ENCODE data around the gene STK32C.

GRCh38 chr10:132302421-132303310 is 5.1 kb downstream of the STK32C start:
- TF ChIP-seq RARB (CRISPR knock-in tag; IDR thresholded peaks at IDR 0.05) = no peak
- TF ChIP-seq CSDC2 (CRISPR knock-in tag; IDR thresholded peaks at IDR 0.05) = no peak
- TF ChIP-seq PATZ1 (CRISPR knock-in tag; IDR thresholded peaks at IDR 0.05; ENCODE audit: borderline replicate concordance) = no peak
- TF ChIP-seq ZFP30 (CRISPR knock-in tag; IDR thresholded peaks at IDR 0.05) = no peak
- no peak for TF ChIP-seq BACH2 (CRISPR knock-in tag; IDR thresholded peaks at IDR 0.05; ENCODE audit: borderline replicate concordance)
- no peak for TF ChIP-seq PPARA (CRISPR knock-in tag; IDR thresholded peaks at IDR 0.05; ENCODE audit: borderline replicate concordance)
- TF ChIP-seq ZFP3 (CRISPR knock-in tag; IDR thresholded peaks at IDR 0.05) = no peak
- no peak for TF ChIP-seq ISL1 (CRISPR knock-in tag; IDR thresholded peaks at IDR 0.05)
- no peak for TF ChIP-seq ARNTL (CRISPR knock-in tag; IDR thresholded peaks at IDR 0.05; ENCODE audit: borderline replicate concordance, low read depth)
- TF ChIP-seq TSHZ2 (CRISPR knock-in tag; IDR thresholded peaks at IDR 0.05) = no peak
- TF ChIP-seq ZNF70 (CRISPR knock-in tag; IDR thresholded peaks at IDR 0.05) = no peak
- TF ChIP-seq POU6F1 (CRISPR knock-in tag; IDR thresholded peaks at IDR 0.05; ENCODE audit: borderline replicate concordance, low read depth) = no peak
- no peak for TF ChIP-seq SNAI2 (CRISPR knock-in tag; IDR thresholded peaks at IDR 0.05)

Data from SK-N-SH treated with all-trans-retinoic acid at 6 μM for 48 hours (cell line).